Activated effector memory CD4-positive, alpha-beta T cell treated with anti-CD3 and anti-CD28 coated beads, Interleukin-2, amount 50 U/mL, for 16 hours (primary cell): ENCODE data around the gene MAP3K12.
"Not testable (repeated sequence)": the region's sequence is repeated elsewhere in the genome, so short reads cannot be mapped to it uniquely, and the experiment has no call there.

Source experiments
- DNase-seq: peaks from one replicate; pipeline ENCODE4 v3.0.0-alpha.2; 2020

MAP3K12 gene

DNA sequence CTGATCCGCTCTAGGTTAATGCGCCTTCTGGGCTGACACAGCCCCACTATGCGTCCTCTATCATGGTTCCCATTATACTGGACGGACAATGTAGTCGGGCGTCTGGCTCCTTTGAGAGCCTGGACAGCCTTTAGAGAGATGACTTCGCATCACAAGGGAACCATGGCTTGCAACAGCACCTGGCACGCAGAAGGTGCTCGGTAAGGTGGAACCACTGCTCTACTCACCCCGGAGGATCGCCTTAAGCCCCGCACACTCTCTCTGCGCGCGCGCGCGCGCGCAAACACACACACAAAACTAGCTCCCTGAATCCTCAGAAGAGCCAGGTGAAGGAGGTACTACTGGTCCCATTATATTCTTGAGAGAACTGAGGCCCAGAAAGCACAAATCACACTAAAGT is 7.1 kb downstream of the MAP3K12 start:
- no peak for DNase-seq

DNA sequence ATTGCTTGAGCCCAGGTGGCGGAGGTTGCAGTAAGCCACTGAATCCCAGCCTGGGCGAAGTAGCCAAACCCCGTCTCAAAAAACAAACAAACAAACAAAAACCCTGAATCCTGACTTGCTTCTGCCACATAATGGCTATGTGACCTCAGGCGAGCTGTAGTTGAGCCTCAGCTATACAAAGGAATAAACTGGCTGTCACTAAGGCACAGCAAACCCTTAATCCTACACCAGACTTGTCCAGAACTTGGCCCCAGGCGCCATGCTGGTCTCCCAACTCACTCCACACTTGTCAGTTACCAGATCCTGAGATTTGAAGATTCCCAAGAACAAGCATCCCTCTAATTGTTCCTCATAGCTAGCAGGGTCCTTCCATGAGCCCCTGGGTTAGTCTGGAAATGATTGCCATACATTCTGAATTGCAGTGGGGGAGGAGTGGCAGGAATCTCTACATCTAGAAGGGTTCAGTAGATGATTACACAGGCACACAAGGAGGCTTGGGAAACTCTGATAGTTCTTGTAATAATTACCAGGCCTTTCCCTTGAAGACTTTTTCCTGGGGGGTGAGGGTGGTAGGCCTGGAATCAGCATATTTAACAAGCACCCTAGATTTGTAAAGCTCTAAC is 9.9 kb downstream of the MAP3K12 start:
- no peak for DNase-seq

DNA sequence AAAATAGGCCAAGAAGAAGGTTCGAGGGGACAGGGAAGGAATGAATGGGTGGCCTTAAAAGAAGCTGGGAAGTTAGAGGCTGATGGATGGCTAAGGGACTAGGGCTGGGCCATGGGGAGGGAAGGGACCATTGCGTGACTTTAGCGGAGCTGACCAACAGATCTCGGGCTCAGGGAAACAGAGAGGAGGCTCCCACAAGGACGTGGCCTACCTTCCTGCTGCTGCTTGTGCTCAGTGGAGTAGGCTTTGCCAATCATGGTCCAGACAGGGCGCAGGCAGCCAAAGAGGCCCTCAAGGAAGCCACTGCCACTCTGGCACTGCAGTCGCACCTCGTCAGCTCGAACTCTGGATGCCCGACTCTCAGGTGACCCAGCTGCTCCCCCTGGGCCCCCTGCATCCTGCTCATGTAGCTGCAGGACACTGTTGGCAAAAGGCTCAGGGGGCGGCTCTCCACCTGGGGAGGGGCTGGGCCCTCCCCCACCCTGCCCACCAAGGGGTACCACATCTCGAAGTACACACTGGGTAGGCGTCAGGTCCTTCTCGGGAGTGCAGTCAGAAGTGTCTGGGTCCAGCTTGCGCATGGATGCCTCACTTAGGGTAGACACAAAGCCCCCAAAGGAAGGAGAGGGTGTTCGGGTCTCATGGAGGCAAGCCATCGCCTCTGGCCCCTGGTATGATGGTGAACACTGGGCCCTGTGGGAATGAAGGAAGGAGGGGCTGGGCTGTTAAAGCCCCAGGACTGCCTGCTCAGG is 12.3 kb downstream of the MAP3K12 start:
- no peak for DNase-seq

DNA sequence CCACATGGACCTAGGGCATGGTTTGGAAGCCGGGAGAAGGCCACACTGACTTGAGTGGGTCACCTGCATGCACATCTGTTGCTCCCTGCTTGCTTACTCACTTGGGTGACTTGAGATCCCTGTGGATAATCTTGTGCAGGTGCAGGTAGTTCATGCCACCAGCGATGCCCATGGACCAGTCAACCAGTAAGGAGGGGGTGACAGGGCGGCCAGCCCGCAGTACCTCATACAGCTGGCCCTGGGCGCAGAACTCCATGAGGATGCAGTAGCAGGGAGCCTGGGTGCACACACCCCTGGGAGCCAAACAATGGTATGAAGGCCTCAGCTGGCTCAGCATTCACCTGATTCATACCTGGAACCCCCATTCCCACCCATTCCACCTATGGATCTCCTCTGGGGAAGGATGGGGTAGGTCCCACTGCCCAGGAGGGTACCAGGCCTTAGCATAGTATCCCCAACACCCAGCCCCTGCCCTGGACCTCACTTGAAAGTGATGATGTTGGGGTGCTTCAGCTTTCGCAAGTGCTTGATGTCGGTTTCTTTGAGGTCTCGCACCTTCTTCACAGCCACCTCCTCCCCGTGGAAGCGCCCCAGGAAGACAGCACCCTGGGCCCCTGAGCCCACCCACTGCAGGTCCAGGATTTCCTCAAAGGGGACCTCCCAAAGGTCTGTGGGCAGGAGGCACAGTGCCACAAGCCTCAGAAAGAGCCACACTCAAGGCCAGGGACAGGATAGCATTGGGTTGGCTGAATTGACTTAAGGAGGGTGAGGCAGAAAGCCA is 13.1 kb downstream of the MAP3K12 start:
- DNase-seq: no peak

DNA sequence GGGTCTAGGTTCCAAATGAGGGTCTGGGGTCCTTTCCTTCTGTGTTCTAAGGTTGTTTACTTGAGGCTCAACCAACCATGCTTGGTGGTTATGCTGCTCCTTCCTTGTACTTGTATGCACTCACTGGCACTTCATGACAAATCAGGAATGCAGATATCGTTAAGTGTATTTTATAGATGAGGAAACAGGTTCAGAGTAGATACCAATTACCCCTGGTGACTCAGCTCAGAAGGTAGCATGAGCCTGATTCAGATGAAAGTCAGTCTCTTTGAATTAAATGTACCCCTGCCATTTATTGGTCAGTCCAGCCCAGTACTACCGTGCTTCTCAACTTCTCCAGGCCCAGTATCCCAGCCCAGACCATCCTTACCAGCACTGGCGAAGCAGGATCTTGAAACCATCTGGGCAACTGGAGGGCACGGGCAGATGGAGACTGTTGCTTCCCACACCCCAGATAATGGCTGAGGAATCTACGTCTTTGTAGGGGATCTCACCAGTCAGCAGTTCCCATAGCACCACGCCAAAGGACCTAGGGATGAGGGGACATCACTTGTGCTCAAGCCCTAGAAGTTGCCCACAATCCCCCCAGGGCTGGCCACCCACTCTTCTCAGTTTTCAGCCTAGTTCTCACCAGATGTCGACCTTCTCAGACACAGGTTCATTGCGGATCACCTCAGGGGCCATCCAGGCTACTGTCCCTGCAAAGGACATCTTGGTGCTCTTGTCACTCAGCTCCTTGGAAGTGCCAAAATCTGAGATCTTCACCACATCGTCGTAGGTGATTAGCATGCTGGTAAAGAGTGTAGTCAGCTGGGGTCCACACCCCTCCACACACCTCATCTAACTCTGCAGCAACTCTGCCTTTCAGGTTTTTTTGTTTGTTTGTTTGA is 14.3 kb downstream of the MAP3K12 start:
- no peak for DNase-seq

DNA sequence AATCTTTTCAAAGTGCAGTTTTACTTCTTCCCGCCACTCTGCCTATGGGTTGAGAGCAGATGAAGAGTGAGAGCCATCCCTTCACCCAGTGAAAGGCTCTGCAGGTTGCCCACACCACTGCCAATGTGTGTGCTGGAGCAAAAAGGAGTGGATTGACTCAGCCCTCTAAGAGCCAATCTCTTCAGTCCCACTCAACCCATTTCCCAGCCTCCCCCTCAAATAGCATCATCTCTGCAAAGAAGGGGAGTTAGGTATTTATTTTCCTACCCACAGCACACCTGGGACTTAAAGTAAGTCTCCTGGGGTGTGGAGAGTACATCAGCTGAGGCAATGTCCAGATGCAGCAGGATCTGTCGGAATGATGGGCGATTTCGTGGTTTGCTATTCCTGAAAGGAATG is 15.3 kb downstream of the MAP3K12 start:
- no peak for DNase-seq

DNA sequence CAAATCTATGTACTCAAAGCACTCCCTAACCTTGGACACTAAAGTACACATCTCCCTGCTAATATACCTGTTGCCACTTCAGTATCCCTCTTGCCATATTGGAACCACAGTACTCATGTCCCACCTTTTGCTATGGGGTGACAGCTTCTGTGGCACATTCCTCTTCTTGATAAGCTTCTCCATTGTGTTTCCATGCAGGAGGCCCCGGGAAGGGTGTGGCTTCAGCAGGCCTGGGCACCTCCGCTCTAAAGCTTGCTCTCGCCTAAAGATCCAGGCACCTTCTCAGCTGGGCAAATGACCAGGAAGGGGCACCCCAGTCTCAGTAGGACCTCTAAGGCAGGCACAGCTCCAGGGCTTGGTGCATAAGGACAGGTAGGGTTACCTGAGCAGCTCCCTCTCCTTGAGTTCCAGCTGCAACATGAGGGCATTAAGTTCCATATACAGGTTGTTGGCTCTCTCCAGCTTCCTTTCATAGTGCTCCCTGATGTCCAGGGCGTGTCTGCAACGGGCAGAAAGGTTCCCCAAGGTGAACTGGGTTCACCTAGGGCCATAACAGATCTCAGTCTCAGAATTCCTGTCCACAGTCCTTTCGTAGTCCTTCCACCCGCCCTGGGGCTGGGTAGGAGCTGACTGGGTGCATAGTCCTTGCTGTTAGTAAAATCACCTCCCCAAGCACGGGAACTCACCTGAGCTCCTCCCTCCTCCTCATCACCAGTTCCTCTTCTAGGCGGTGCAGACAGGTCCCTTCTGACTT is 15.9 kb downstream of the MAP3K12 start:
- DNase-seq: no peak

DNA sequence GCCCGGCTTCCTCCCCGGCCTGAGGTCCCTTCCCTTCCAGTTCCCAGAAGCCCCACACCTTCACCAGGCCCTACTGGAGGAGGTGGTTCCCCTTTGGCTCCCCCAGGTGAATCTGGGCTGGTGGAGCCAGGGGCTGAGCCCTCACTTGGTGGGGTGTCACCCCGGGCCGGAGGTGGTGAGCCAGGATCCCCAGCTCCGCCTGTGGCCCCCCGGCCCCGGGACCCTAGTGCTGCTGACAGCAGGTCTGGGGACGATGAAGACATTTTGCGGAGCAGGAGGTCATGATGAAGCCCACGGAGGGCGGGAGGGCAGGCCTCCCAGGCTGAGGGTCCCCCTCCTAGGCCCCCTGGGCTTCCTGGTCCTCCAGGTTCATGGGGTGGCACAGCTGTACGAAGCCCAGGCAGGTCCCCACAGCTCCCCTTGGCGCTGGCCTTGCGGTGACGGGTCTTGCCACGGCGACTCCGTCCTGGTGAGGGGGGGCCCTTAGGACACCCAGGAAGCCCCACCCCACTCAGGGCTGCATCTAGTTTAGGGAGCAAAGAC is 16.6 kb downstream of the MAP3K12 start:
- DNase-seq: no peak

DNA sequence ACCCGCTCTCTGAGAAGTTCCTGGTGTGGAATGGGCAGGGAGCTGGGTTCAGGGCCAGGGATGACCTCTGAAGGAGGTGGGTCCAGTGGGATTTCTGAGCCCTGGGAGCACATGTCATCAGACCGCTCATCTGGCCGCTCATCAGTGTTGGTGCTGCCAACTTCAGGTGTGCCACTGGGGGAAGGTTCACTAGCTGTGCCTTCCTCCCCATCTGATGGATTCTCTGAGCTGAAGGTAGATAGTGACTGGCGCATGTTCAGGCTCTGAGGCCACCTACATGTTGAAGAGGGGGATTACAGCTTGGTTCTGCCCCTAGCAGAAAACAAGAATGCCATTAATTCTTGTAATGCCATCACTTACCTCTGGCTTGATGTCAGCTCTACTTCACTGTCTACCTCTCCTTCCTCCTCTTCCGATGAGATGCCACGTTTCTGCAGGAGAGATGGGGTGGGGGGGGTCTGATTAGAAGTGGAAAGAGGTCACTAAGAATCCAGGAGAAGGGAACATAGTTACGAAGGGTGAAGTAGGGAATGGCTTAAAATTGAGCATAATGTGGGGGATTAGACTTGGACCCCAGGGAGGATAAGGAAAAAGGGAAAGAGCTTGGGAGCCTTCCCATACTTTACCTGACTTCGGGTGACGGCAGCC is 17.2 kb downstream of the MAP3K12 start:
- DNase-seq: no peak

DNA sequence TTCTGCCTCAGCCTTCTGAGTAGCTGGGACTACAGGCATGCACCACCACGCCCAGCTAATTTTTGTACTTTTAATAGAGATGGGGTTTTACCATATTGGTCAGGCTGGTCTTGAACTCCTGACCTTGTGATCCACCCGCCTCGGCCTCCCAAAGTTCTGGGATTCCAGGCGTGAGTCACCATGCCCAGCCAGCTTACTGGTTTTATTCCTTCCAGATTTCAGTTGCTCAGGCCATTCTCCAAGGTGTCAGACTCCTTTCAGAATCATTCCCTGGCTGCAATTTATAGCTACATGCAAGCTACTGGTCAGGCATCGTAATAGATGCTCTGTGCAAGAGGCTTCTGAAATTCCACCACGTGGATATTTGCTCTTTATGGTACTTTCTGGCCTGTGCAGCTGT is 17.8 kb downstream of the MAP3K12 start:
- not testable (repeated sequence) for DNase-seq

DNA sequence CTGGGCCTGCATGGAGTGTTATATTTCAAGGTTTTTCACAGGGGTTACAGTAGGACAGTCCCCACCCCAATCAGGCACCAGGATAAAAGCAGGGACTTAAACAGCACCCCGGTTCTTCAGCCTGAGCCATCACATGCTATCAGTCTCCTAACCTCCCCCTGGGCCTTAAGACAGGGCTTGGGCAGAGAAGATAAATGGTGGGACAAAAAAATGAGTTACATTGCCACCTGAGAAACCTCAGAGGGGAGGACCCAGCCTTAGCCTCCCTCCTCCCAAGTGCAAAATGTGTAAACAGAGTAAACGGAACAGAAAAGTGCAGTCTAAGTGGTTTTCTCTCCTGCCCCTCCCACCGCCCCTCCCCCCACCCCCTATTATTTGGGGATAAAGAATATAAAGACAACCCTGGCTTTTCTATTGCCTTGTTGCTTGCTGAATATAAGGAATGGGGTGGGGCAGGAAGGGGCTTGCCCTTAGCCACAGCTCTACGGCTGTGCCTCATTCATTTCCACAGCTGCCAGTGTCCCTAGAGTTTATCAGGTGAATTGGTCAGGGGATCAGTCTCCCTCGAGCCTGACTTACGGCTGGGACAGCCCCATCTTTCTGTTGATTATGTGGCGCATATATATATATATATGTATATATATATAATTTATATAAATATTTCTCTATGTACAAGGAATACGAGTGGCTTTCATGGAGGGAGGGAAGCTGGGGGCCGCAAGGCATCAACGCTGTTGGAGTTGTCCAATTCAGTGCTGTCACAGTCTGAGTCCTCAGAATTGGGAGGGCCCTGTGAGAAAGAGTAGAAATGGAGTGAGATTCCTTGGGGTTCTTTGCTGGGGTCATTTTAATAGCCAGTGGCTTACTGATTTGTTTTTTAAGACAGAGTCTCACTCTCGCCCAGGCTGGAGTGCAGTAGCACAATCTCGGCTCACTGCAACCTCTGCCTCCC is 18.5 kb downstream of the MAP3K12 start:
- no peak for DNase-seq

DNA sequence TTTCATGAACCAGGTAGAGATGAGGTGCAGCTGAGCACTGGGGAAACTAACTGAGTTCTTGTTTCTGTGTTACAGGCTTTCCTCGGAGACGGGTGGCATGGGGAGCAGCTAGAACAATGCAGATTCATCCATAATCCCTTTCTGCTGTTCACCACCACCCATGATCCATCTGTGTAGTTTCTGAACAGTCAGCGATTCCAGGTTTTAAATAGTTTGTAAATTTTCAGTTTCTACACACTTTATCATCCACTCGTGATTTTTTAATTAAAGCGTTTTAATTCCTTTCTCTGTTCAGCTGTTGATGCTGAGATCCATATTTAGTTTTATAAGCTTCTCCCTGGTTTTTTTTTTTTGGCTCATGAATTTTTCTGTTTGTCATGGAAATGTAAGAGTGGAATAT is 19.9 kb downstream of the MAP3K12 start:
- no peak for DNase-seq

DNA sequence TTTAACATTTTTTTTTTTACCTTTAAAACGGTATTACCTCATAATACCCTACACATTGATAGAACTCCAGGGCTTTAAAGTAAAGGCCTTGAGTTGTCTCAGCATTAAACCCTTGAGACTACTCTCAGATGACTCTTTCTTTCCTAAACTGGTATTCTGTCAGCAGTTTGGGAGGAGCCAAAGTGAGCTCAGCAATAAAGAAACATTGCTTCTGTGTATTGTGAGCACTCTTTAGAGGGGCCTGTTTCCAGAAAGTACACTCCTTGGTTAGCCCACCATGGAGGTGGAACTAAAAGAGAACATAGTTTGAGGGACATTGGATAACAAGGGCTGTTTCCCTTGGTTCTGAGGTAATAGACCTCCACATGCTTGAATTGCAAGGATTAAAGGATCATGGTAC is 20.4 kb downstream of the MAP3K12 start:
- DNase-seq: no peak

DNA sequence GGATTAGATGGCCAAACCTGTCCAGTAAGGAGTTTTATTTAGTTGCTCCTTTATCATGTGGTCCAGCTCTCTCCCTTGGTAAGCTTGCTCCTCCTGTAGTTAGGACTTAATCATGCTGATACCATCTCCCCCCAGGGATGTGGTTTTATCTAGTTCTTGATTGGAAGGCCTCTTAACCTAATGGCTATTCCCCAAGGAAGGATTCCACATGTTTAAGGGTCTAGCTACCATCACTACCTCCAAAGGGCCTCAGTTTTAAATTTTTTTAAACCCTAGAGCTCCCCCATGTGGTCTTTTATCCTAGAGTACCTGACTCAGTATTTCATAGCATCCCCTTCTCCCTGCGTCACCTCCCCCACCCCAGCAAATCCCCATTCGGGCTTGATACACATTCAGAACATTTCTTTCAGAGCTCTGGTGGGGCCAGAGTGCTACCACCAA is 22.5 kb downstream of the MAP3K12 start:
- DNase-seq: no peak

DNA sequence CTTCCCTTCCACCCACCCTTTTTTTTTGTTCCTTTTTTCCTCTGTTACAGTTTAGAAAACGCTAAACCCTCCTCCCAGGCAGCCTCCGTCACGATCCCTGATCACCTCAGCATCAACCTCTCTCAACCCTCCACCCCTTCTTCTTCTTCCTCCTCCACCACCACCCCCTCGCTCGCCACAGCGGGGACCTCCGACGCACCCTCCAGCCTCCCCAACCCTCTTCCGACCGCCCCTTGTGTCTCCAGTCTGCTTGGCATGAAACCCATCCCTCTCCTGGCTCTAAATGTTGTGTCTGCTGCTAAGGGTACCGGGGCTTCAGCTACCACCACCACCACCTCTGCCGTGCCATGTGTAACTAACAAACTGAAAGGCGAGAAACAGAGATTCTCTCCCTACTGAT is 24.4 kb downstream of the MAP3K12 start:
- DNase-seq: no peak

DNA sequence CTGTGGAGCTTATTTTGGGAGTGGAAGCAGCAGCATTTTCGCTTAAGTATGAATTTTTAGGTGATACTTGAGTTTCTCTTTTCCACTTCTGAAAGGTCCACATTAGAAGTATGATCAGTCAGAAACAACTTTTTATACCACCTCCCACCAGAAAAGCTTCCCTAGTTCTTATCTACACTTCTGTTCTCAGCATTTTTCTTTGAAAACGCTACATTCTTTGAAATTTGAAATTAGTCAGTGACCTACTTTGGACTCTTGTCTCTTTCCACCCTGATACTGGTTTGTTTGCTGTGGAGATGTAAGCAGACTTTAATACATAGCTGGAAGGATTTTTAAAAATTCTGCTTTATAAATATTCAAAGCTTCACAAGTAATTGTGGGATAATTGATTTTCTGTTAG is 25.2 kb downstream of the MAP3K12 start:
- no peak for DNase-seq

DNA sequence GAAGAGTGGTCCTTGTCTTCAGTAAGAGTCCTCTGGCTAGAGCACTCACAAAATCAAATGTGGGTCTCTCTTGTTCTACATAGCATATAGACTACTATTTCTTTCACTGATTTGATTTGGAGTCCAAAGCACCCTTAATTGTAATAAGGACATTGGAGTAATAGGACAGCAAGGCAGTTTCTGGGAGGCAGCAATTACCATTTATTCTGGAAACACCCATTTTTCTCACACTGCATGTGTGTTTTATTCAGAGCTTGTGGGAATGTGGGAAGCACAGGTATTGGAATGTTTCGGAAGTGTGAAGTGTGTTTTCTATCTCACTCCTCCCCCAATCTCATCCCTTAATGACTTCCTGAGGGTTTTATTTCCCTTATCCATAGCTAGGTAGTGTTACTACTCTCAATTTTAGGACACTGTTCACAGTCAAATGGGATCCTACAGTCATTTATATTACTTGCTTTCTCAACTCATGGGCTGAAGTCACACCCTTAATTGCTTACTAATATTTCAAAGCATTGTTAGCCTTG is 27.1 kb downstream of the MAP3K12 start:
- no peak for DNase-seq

DNA sequence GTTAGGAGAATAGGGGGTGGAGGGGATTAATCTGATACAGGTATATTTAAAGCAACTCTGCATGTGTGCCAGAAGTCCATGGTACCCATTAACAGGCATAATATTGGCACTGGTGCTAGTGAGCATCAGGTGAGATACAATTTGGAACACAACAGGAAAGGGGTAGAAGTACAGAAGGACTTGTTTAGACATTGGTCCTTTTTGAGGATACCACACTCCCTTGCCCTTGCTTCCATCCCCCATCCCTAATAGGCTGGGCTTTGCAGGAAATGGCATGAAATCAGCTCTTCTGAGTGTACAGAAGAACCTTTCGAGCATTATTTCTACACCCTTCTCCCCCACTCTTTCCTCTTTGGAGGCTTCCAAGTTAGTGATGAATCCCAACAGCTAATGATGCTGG is 31.0 kb downstream of the MAP3K12 start:
- no peak for DNase-seq

DNA sequence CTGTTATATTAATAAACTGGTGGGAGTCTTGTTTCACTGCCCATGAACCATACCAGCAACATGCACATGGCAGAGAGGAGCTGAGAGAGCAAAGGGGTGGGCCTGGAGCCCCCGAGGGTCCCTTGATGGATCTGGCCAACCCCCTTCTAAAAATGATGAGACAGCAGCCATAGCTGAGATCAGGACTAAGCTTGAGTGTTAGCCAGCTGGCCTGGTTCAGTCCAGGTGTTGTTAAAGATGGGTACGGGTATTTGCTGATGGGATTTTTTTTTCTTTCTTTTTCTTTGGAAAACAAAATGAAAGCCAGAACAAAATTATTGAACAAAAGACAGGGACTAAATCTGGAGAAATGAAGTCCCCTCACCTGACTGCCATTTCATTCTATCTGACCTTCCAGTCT is 31.4 kb downstream of the MAP3K12 start:
- no peak for DNase-seq

DNA sequence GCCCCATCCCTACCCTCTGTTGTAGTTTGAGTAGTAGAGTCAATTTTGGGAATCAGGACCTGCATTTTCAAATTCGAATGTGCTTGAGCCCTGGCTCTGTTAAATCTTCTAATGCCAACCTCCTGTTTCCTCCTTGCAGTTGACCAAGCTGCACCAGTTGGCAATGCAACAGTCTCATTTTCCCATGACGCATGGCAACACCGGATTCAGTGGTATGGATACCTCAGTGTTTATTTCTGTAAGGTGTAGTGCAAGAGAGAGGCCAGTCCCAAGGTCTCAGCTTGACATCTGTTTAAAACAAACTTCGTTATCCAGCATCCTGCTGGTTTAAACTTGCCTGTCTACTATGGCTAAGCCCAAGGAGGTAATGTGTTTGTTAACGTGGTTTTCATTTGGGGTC is 32.2 kb downstream of the MAP3K12 start:
- no peak for DNase-seq
